Middle frontal gyrus (tissue), 1 donor: ENCODE results near the gene KASH5.

ENCODE experiments used
- DNase-seq: peaks from one replicate; pipeline ENCODE4 v3.0.0-alpha.2; 2015; ENCODE audit warnings: low spot score; ENCODE audit errors: extremely low spot score

KASH5 gene

DNA sequence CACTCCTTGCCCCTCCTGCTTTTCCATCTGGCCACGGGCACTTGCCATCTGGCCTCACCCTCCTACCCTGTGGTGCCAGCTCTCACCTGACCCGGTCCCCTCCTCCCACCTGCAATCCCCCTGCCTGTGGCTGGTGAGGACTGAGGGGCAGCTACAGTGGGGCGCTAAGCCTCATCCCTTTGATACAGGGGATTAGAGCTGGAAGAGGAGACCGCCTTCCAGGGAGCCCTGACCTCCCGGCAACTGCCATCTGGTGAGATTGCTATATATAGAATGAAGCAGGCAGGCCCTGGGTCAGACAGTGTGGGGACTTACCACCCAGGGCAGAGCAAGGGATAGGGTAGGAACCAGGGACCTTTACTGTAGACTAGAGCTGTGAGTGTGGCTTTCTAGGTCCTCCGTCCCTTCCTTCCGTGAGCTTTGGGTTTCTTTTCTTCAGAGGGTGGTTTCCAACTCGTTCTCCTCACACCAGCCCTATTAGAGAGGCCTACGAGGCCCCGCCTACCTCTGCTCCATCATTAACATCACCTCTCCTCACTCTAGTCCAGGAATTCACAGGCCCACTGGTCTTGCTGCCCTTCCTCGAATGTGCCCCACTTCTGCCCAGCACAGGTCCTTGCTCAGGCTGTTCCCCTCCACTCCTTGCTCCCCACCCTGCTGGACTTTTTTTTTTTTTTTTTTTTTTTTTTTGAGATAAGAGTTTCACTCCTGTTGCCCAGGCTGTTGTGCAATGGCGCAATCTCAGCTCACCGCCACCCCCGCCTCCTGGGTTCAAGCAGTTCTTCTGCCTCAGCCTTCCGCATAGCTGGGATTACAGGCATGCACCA is 7.7 kb downstream of the KASH5 start:
- DNase-seq, result no peak

DNA sequence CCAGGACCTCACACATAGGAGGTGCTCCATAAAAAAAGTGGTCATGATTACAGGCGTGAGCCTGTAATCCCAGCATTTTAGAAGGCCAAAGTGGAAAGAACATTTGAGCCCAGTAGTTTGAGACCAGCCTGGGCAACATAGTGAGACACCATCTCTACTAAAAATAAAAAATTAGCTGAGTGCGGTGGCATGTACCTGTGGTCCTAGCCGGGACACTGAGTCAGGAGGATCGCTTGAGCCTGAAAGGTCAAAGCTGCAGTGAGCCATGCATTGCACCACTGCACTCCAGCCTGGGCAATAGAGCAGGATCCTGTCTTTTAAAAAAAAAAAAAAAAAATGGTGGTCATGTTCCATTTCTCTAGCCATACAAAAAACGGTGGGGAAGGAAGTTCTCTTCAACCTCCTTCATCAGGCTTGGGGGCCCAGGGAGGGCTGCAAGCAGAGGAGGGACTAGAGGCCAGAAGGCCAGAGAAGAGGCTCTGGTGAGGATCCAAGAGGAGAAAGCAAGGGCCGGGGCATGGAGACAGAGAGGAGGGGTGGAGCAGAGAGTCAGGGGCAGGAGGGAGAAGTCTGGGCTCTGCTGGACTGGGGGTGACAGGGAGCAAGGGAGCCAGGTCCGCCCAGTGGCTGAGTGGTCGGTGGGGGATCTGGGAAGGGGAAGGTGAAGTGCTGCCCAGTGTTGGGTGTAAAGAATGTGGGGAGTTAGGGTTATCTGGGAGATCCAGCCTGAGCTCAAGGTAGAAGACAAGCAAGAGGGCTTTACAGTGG is 8.9 kb downstream of the KASH5 start:
- no peak for DNase-seq

DNA sequence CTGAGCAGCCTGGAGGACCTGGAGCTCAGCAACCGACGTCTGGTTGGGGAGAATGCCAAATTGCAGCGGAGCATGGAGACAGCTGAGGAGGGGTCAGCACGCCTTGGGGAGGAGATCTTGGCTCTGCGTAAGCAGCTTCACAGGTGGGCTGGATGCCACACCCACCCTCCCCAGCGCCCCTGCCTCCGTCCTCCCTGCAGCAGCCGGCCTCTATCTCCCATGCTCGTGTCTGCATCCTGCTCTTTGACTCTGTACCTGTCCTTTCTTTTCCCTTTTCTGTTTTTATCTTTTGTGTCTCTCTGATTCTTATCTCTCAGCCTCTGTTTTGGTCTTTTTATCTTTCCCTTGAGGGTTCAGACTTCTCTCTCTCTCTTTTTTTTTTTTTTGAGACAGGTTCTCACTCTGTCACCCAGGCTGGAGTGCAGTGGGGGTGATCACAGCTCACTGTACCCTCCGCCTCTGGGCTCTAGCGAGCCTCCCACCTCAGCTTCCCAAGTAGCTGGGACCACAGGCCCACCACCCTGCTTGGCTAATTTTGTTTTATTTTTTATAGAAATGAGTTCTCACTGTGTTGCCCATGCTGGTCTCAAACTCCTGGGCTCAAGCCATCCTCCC is 10.1 kb downstream of the KASH5 start:
- DNase-seq, result no peak

DNA sequence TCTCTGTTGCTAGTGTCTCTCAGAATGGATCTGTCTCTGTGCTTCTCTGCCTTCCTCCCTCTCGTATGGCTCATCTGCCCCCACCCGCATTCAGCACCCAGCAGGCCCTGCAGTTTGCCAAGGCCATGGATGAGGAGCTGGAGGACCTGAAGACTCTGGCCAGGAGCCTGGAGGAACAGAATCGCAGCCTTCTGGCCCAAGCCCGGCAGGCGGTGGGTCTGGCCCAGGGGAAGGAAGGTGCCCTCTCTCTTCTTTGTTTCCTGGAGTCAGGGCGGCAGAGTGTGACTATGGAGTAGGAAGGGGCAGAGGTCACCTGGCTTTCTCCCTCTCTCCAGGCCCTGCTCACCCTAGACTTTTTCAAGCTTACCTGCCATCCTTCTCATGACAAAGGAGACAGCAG is 10.9 kb downstream of the KASH5 start:
- no peak for DNase-seq

DNA sequence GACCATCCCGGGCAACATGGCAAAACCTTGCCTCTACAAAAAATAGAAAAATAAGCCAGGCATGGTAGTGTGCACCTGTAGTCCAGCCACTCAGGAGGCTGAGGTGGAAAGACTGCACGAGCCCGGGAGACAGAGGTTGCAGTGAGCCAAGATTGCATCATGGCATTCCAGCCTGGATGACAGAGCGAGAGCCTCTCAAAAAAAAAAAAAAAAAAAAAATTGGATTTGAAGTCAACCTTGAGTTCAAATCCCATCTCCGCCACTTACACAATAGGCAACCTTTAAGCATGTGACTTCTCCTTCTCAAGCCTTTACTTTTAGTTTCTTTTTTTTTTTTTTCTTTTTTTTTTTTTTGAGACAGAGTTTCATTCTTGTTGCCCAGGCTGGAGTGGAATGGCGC is 12.0 kb downstream of the KASH5 start:
- DNase-seq, result no peak

DNA sequence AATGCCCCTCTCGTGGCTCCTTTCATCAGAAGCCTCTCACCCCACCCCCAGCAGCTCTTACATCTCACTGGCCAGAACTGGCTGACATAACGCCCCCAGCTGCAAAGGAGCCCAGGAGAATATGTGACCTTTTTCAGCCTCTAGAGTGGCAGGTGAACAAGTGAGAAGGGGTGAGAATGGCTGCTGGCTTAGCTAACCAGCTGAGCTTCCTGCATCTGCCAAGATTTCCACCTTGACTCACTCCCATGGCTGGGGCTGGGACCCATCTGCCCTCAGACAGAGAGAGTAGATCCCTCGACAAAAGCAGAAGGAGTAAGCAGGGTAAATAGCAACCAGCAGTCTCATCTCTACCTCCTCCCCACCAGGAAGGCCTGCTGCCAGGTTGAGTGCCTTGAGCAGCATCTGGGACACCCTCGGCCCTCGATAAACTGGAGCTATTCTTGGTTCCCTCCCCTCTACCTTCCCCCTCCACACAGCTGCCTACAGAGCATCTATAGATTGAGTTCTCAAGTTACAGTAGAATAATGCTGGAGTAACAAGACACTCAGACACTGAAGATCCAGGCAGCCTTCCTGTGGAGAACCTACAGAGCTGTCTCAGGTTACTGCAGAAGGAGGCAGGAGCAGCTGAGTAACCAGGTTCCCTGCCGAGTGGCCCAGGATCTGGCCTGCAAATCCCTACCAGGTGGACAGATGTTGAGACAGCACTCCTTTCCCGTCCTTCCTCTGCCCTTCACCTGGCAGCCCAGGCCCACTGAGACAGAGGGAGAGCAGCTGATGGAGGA is 15.5 kb downstream of the KASH5 start:
- DNase-seq, result no peak

DNA sequence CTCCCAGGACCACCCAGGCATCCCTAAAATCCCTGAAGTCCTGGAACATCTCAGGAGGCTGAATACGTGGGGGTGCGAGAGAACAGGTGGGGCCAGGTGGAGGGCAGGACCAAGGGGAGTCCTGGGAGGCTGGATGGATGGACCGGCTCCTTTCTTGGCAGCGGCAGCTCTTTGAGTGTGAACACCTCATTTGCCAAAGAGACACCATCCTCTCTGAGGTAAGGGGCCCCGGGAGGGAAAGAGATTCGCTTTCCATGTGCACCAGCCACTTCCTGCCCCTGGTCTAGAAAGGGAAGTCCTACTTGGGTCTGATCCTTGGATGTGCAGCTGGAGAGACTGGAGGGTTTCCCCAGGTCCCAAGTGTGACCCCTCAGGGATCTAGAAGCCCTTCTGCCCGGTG is 19.0 kb downstream of the KASH5 start:
- no peak for DNase-seq

DNA sequence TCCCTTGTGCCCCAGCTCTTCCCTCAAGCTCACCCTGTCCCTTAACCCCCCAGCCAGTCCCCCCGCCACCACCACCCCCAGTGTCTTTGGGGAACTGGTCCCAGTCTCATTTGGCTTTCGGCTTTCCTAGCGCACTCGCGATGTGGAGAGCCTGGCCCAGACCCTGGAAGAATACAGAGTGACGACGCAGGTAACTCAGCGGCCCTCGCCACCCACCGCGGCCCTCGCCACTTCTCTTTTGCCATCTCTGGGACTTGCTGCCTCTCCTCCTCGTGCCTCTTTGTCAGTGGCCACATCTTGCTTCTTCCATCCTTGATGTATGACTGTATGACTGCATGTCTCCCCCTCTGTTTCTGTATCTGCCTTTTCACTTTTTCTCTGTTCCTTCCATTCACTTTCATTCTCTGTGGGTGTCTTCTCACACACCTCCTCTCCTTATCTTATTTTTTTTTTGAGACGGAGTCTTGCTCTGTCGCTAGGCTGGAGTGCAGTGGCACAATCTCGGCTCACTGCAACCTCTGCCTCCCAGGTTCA is 19.5 kb downstream of the KASH5 start:
- DNase-seq, result no peak

DNA sequence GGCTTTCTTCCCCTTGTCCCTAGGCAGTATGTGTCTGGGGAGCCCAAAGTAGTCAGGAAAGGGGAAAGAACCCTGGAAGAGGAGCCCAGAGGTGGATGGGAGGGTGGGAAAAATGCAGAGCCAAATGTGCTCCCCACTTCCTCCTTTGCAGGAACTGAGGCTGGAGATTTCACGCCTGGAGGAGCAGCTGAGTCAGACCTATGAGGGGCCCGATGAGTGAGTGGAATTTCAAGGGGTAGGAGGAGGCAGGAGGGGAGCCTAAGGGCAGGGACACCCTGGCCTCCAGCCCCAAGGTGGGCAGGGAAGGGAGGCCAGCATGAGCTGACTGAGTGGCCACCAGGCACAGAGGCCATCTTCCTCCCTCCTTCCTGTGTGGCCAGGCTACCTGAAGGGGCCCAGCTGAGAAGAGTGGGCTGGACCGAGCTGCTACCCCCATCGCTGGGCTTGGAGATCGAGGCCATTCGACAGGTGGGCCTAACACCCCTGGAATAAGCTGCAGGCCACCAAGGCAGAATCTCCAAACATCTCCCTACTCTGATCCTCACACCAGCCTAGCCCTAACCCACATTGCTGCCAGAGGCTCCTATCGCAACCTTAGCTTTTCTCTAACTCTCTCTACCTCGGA is 20.9 kb downstream of the KASH5 start:
- DNase-seq, result no peak

DNA sequence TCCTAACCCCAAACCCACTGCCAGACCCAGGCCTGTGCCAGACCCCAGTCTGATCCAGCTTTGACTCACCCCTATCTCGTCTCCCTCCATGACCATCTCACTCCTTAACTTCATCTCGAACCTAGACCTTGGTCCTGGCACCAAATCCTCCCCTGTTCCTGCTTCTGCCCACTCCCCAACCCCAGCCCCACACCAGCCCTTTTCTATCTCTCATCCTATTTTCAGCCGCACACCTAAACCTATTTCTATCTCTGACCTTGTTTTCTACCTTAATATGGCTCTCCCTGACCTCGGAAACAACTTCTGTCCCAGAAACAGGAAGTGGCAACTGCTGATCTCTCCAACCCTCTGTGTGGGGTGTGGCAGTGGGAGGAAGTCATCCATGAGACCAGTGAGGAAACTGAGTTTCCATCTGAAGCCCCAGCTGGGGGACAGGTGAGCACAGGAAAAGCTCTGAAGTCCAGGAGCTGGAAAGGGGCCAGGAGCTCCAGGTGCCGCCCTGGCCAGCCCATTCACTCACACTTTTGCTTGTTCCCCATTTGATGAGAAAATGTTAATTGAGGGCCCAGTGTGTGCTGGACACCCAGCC is 21.5 kb downstream of the KASH5 start:
- DNase-seq, result no peak

DNA sequence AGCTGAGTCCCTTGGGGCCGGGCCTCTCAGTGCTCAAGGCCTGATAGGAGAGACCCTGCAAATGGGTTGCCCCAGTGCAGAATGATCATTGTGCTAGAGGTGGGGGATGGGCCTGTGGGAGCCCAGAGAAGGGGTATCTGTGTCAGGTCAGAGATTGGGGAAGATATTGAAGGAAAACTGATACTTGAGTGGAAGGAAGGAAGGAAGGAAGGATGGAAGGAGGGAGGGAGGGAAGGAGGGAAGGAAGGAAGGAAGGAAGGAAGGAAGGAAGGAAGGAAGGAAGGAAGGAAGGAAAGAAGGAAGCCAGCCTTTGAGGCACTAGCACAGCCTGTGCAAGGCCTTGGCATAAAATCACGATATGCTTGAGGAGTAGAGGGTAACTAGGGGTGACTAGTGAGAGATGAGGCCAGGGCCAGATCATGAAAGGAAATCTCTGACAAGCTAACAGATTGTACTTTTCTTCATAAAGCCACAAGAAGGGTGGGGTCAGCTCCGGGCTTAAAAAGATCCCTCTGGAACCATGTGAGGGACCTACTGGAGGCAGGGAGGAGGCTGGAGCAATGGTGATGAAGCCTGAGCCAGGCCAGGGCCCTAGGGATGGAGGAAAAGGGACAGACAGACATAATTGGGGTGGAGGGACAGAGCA is 23.8 kb downstream of the KASH5 start:
- no peak for DNase-seq

DNA sequence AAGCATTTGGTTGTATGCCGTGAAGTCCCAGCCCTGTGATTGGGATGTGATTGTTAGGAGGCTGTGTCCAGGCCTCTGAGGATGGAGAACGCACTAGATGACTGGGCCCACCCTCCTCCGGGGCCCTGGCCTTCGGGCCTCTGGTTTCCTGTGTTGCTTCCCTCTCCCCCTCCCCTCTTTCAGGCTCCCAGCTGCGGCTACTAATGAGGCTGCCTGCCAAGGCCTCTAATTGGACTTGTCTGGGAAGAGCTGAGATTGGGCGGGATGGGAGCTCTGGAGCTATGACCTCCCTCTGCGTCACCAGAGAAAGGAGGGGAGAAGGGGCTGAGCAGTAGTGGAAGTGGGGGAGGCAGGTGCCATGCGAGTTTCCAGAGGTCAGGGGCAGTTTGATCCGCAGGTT is 25.3 kb downstream of the KASH5 start:
- no peak for DNase-seq

DNA sequence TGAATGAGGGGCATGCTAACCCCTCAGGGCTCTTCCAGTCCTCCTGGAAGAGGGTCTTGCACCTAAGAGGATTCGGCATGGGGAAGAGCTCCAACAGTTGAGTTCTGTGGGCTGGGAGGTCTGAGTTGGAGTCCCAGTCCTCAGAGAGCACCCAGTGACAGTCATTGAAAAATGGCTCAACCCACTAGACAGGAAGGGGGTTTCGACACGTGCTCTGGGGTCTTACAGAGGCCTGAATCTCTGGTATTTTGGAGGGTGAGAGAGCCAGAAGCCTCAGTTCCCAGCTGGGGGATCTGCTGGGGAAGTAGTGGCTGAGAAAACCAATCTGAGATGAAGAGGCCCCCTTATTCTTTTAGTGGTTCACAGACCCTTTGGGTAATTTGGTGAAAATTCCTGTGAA is 26.2 kb downstream of the KASH5 start:
- no peak for DNase-seq

DNA sequence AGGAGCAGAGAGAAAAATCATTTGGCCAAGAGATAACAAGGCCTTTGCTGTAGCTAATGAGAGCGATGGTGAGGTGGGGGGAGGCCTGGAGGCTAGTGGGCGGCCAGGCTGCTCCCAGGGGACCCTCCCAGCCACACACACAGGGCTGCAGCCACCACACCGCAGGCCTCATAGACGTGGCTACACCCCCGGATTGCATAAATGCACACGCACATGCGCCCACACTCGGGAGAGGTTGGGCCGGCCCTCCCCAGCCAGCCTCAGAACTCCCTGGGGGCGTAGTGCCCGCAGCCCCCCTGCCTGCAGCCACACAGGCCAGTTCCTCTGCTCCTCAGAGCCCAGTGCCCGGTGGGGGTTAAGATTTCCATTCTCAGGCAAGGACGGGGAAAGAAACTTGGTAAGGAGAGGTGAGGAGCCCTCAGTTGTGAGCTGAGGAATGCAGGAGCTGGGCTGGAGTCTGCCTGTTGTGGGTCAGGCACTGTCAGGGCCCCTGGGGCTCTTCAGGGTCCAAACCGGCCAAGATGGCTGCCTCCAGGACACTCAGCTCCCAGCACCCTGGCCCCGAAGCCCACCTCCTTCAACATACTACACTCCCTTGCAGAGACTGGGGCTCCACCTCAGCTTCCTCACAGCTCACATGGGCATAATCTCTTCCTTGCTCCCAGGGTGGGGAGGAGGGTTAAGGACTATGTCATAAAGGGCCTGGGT is 27.2 kb downstream of the KASH5 start:
- no peak for DNase-seq

DNA sequence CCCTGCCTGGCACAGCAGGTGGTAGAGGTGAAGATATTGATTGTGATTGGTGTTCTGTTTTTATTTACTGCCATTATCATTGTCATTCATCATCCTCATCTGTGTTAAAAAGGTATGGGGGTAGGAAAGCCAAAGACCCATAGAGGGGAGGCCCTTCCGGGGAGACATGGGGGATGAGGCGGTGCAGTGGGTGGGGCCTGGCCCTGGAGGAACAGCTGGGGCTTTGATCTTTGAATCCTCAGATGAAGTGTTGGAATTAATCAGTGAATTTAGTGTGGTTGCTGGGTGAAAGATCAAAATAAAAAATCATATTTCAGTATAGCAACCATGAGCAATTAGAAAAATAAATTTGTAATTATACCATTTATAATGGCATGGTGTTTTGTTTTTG is 27.8 kb downstream of the KASH5 start:
- DNase-seq, result no peak

DNA sequence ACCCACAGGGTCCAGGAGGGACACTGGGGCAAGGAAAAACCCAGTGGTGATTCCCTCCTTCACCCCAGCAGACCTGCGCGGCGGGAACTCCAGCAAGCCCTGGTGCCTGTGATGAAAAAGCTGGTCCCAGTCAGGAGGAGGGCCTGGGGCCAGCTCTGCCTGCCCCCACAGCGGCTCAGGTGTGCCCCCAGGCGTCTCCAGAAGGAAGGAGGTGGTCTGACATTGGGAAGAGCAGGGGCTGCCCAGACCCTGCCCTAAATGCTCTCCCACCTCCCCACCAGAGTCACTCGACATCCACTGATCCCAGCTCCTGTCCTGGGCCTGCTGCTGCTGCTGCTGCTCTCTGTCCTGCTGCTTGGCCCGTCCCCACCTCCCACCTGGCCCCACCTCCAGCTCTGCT is 29.0 kb downstream of the KASH5 start:
- no peak for DNase-seq

DNA sequence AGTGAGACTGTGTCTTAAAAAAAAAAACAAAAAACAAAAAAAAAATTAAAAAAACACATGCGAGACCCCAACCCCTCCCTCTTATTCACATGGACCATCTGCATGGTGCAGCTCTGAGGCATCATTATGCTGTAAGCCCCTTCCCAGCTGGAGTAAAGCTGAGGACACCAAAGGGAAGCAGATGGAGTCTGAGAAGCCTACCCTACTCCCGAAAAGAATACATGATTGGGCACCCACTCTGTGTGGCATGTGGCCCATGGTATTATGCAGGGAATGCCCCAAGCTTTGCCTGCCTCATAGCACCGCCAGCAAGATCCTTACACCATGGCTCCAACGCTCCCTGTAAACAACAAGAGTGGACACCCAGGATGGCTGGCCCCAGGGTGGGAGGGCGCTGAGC is 30.5 kb downstream of the KASH5 start:
- DNase-seq, result no peak

DNA sequence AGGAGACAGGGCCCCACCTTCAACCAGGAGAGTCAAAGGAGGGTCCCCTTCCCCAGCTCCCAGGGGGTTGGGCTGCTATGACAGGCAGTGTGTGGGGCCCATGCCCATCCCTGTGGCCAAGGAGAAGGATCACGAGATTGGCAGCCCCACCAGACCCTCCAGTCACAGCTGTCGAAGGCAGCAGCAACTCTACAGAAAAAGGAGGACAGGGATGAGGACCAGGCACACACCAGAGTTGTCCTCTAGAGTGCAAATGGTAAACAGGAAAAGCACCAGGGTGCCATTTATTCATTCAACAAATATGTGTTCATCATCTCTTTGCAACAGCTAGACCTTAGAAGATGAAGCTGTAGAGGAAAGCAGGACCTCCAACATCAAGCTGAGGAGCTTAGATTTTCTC is 31.1 kb downstream of the KASH5 start:
- no peak for DNase-seq

DNA sequence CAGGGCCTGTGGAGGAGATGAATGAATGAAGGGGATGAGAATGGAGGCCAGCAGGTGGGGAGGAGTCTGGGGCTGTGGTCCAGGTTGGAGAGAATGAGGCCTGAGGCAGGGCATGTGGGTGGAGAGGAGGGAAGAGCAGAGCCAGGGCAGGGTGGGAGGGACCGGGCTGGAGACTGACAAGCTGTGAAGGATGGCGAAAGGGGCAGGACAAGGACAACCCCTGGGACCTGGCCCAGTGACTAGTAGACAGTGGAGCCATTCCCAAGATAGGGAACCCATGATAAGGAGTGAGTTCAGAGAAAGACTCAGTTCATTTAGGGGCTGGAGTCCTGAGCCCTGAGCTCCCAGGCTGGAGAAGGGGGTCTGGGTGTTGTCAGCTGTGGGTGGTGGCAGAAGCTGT is 32.2 kb downstream of the KASH5 start:
- no peak for DNase-seq
